Suppressor macrophage treated with lipopolysaccharide for 4 hours (primary cell): ENCODE measurements around the gene ZFP36L1.

Experiments used
- DNase-seq: peaks from one replicate; pipeline ENCODE4 v3.0.0-alpha.2; 2020

ZFP36L1 gene, protein sequence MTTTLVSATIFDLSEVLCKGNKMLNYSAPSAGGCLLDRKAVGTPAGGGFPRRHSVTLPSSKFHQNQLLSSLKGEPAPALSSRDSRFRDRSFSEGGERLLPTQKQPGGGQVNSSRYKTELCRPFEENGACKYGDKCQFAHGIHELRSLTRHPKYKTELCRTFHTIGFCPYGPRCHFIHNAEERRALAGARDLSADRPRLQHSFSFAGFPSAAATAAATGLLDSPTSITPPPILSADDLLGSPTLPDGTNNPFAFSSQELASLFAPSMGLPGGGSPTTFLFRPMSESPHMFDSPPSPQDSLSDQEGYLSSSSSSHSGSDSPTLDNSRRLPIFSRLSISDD

DNA sequence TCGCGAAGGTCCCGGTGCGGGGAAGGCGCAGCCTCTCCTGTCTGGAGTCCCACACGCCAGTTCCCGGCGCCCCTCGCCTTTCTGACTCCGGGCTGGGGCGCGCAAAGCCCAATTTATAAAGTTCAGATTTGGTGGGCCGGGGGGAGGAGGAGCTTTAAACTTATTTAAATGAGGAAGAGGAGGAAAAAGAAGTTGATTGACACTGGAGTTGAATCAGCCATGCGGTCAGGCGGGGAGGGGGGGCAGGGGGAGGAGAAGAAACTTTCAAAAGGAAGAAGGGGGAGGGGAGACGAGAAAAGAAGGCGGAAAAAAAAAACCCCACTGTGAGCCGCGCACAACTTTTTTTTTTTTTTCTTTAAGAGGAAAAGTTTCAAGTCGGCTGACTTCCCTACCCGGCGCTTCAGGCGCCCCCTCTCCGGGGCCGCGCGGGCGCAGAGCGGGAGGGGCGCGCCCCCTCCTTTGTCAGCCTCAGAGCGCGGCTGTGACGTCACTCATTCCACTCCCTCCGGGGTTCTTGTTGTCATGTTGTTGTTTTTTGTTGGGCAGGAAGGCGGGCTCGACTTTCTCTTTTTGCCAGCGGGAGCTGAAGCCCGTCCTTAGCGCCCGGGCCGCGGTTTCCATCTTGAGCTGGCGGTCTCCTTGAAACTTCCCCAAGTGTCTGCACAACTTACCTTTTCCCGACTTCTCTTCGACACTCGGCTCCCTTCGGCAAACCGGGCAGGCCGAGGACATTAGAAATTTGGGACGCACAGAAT lies at the start of gene ZFP36L1:
Gene ZFP36L1, minus strand, starts transcription at position 89 of the 755 bp plus-strand sequence. CDS start 129 bp downstream, outside the sequence.
- DNase-seq: peak; percentile 97

DNA sequence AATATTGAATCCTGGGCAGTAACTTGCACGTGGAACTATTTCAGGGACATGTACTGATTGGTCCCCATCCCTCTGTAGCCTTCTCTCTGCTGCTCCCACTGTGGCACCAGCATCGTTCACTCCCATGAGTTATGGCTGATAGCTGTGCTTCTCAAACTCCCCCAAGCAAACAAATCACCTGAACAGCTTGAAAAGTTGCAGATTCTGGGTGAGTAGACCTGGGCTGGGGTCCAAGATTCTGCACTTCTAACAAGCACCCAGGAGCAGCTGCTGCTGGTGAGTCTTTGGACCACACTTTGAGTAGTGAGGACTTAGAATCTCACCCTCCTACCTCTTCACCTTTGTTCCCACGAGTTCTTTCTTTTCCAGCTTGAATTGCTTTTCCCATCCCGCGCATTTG lies 49.4 kb upstream of the ZFP36L1 start:
- no peak for DNase-seq

DNA sequence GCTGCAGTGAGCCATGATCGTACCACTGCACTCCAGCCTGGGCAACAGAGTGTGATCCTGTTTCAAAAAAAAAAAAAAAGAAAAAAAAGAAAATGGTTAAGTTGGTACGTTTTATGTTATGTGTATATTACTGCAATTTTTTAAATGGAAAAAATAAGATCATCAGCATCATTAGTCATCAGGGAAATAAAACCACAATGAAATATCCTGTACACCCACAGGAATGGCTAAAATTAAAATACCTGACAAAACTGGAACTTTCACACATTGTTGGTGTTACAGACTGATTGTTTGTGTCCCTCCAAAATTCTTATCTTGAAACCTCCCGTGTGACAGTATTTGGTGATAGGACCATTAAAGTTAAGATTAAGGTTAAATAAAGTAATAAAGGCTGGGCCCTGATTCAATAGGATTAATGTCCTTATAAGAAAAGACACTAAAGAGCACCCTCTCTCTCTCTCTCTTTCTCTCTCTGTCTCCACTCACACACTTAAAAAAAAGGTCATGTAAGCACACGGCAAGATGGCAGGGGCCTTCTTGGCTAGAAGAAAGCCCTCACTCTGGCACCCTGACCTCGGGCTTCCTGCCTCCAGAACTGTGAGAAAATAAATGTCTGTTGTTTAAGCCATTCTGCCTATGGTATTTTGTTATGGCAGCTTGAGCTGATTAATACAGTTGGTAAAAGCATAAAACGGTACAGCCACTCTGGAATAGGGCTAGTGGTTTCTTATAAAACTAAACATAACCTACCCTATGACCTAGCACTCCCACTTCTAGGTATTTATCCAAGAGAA lies 48.3 kb upstream of the ZFP36L1 start:
- no peak for DNase-seq

DNA sequence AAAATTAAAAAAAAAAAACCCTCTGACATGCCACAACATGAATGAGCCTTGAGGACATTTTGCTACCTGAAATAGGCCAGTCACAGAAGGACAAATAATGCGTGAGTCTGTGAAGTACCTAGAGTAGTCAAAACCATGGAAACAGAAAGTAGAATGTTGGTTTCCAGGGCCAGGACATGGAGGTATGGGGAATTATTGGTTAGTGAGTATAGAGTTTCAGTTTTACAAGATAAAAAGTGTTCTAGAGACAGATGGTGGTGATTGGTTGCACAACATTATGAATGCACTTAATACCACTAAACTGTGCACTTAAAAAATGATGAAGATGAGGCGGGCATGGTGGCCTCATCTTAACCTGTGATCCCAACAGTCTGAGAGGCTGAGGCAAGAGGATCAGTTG lies 47.6 kb upstream of the ZFP36L1 start:
- no peak for DNase-seq

DNA sequence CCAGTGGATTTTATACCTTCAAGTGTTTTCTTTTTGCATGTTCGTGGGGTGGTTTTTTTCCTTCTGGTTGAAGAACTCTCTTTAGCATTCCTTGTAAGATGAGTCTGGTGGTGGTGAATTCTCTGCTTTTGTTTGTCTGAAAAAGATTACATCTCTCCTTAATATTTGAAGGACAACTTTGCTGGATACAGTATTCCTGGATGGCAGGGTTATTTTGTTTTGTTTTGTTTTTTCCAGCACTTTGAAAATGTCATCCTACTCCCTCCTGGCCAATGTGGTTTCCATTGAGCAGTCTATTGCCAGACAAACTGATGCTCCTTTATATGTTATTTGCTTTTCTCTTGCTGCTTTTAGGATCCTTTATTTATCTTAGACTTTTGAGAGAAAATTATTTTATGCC lies 43.2 kb upstream of the ZFP36L1 start:
- no peak for DNase-seq

DNA sequence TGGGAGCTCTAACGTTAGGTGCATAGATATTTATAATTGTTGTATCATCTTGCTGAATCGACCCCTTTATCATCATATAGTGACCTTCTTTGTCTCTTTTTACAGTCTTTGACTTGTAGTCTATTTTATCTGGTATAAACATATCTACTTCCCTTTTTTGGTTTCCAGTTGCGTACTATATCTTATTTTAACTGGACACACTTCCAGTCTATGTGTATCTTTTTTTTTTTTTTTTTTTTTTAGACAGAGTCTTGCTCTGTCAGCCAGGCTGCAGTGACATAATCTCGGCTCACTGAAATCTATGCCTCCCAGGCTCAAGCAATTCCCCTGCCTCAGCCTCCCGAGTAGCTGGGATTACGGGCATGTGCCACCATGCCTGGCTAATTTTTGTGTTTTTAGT lies 41.9 kb upstream of the ZFP36L1 start:
- DNase-seq: peak; percentile 21

DNA sequence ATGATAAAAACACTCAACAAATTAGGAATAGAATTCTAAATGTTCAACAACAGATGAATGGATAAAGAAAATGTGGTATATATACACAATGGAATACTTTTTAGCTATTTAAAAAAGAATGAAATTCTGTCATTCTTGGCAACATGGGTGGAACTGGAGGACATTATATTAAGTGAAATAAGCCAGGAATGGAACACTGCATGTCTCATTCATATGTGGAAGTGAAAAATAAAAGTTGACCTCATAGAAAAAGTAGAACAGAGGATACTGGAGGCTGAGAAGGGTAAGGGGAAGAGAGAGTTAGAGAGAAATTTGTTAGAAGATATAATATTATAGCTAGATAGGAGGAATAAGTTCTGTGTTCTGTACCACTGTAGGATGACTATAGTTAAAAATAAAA lies 35.8 kb upstream of the ZFP36L1 start:
- DNase-seq: no peak

DNA sequence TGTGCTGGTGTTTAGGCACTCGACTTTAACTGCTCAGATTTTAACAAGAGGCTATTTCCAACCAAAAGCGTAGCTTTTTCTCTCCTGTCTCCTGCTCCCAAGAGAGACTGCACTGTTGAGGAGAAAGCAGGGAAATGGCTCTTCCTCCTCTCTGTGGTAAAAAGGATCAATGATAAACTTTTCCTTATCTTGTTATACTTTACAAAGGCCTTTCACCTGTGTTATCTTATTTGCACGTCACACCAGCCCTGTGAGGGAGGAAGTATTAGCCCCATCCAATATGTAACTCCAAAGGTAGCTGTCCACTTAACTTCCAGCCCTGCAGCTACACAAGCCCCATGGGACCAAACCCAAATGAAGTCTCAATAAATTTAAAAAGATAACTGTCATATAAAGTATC lies 32.9 kb upstream of the ZFP36L1 start:
- DNase-seq: no peak

DNA sequence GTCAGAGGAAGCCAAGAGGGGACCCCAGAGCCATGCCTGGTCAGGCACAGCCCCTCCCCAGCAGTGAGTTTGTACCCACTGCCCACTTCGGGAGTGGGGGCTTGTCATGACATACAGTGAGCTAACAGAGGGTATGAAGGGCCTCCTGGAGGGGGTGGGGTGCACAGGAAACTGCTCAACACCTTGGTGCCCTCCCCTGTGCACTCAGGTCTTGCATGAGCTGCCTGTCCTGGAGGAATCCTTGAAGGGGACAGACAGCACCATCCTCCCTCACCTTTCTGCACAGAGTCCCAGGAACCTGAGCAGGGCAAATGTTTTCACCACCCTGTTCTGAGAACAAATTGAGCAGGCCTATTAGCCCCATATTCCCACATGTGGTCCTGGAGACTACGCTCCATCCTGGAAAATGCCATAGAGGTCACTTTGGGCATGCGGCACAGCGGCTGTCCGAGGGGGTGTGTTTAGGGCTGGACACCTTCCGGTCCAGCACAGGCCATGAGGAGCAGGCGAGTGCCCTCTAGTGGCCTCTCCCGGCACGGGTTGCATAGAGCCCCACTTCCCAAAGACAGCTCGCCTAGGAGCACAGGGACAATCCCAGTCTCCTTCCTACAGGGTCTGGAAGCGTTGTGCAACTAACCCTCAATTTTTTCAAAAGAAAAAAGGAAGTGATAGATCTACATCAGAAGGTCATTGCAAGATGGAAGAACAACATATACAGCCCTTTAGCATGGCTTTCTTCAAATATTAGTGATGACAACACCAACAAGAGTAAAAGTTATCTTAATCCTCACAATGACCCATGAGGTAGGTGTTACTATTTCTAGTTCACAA lies 31.9 kb upstream of the ZFP36L1 start:
- peak; percentile 70 for DNase-seq

DNA sequence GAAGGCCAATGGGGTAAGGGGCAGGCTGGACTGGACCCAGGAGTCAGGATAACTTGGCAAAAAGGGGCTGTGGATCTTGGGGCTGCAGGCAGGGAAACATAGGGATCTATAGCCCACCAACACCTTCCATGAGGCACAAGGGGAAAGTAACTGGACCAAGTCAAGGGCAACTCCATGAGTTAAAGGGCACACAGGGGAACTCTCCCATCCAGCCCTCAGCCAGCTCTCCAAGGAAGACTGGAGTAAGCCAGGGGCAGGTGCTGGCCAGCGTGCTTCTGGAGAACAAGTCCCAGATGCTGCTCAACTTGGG lies 31.3 kb upstream of the ZFP36L1 start:
- no peak for DNase-seq

DNA sequence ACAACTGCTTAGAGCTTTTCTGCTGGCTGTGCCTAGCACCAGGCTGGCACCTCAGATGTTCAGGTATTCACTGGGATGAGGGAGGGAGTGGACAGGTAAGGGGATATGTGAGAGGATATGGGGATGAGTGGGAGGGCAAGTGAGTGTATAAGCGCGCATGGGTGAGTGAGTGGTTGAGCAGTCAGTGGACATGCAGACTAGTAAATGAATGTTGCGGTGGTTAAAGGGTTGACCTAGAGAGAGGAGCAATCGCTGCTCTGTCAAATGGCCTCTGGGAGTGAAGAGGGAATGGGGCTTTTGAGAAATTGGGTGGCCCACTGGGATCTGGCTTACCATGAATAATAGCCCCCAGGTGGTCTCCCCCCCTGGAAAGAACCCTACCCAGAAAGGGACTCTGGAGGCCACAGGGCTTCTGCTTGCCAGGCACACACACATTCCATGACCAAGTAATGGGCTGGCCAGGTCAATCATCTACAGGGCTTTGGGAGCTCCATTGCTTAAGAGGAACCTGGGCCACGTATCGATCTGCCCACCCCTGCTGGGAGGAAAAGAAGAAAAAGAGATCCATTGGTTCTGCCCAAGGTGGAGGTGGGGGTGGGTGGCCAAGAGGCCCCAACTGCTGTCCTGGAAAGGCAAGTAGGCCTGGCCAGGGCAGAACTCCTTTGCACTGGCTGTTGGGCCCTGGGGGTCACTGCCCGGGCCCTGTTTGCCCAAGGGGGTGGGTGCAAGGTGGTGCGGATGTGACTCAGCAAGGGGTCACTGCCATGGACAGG lies 30.8 kb upstream of the ZFP36L1 start:
- DNase-seq: no peak

DNA sequence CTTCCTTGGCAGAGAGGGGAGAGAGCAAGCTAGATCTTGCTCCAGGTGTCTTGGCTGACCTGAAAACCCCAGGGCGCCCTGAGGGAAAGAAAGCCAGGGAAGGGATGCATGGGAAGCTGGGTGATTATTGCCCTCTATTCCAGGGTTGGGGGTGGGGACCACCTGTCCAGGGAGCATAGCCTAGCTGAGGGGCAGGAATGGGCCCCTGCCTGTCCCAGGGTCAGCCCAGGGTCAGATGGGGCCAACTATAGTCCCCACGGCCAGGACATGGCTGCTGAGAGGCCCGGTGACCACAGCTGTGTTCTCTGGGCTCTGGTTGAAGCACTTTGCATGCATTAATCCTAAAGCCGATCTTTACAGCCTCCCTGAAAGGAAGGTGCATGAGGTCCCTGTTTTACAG lies 30.1 kb upstream of the ZFP36L1 start:
- DNase-seq: no peak

DNA sequence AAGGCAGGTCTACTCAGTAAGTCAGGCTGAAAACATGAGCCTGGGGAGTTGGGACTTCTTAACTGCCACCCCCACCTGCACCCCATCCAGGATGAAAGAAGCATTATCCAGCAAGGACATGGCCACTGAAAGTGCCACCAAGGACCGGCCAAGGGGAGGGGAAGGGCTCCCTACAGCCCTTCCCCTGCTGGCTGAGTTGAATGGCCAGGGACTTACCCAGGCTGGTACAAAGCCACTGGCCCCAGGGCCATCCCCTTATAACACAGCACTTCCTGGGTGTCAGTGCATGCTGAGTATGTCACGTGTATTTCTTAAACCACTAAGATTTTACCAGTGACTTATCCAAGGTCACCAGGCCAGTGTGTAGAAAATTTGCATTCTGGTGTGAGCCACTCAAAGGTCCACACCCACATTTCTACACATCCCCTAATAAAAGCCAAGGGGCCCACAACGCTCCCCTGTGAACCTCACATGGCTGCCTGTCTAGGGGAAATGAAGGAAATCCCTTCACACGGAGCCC lies 29.3 kb upstream of the ZFP36L1 start:
- DNase-seq: peak; percentile 34

DNA sequence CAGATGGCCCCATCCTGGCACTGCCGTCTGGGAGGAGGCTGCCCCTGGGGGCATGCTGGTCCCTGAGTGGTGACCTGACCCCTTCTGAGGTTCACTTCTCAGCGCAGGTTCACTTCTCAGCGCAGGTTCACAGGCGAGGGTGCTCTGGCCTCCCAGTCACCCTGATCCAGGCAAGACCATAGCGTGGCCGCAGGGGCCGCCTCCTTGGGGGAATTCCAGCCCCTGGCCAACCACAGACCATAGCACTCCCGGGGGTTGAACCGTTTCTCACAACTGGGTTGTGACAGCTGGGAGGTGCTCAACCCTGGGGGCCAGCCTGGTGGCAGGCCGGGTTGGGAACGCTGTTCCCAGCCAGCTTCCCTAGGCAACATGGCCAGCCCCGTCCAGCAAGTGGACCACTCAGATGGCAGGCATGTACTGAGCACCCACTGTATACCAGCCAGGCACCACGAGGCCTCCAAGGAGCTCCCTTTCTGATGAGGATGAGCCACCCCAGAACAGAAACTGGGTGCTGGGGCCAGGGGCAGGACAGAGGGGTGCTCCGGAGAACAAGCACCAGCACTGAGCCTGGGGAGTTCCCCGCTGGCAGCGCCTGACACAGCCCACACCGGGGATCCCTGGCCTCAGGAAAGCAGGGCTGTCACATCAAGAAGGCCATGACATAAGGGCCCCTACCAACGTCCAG lies 28.3 kb upstream of the ZFP36L1 start:
- no peak for DNase-seq

DNA sequence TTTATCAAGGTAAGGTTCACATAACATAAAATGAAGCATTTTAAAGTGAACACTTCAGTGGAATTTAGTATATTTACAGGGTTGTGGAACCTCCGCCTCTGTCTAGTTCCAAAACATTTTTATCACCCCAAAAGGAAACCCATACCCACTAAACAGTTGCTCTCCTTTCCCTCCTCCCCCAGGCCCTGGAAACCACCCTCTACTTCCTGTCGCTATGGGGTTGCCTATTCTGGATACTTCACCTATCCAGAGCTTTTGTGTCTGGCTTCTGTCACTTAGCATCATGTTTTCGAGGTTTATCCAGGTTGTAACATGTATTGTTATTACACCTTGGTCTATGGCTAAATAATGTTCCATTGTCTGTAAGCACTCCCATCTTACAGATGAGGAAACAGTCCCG lies 27.7 kb upstream of the ZFP36L1 start:
- no peak for DNase-seq

DNA sequence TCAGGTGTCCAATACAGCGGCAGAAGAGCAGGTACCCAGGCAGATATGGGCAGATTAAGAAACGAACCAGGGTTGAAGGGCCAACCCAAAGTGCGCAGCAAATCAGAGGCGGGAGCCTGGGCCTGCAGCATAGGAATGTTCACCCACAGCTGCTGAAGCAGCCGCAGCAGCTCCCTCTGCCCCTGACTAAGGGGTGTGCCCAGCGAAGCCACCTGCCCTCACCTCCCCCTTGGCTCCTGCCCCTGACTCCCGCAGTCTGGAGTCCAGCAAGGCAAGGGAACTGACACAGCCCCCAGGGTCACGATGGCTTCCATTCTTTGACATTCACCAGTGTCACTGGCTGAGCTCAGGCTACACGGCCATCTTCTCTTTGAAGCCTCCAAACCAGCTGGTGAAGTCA lies 27.3 kb upstream of the ZFP36L1 start:
- no peak for DNase-seq

DNA sequence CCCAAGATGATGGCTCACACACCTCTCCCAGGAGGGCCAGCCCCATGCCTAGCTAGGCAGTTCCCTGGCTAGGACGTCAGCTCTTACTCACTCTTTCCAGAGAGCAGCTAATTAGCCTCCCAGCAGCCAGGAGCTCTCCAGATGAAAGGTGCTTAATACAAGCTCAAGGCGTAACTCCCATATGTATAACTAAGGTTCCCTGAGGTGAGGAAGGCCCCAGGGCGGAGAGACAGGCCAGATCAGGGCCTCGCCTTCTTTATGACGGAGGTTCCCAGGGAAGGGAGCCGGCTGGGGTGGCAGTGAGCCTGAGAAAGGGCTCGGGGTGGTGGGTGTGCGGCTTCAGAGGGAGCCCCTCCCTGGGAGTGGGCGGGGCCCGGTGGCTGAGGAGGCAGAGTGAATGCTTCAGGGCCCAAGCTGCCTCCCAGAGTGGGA lies 26.4 kb upstream of the ZFP36L1 start:
- DNase-seq: no peak

DNA sequence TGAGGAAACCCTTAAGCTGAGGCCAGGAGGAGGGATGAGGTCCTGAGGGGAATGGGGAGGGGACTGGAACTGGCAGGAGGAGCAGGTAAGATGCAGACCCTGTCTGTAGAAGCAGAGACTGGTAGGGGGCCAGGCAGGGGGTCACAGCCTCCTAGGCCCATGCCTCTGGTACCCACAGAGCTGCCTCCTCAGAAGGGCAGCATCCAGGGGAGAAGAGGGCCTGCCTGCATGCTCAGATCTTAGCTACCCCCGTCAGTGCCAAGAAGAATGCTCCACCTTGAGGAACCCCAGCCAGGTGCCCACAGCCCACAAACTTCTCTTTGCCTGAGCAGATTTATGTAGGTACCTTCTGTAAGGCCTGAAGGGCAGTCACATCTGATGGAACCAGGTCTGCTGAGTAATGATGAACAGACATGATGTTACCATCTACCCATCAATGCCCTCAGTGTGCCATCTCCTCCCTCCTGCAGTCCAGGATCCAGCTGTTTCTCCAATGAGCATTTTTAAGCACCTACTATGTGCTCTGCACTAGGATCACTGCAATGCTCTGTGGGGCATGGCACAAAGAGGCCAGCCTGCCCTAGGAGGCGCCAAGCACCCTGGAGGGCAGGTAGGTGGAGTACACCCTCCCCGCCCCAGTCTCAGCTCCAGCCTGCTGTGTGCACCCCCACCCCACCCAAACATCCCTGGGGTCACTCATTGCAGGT lies 24.8 kb upstream of the ZFP36L1 start:
- DNase-seq: no peak

DNA sequence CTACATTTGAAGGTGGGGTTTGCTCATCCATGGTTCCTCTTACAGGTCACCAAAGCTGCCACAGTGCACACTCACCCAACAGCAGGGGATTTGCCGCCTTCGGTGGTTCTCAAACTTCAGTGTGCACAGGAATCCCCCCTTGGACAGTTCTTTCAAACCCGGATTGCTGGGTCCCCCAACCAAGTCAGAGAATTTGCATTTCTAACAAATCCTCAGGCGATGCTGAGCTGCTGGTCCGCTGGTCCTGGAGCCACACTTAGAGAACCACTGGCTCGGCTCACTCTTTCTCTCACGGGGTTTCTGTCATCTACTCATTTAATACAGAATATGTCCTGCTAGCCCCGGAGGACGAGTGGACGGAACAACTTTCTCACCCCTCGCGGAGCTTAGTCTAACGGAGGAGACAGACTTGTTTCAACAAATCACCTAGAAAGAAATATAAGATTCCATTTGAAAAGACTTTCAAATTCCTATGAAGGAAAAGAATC lies 24.1 kb upstream of the ZFP36L1 start:
- no peak for DNase-seq

DNA sequence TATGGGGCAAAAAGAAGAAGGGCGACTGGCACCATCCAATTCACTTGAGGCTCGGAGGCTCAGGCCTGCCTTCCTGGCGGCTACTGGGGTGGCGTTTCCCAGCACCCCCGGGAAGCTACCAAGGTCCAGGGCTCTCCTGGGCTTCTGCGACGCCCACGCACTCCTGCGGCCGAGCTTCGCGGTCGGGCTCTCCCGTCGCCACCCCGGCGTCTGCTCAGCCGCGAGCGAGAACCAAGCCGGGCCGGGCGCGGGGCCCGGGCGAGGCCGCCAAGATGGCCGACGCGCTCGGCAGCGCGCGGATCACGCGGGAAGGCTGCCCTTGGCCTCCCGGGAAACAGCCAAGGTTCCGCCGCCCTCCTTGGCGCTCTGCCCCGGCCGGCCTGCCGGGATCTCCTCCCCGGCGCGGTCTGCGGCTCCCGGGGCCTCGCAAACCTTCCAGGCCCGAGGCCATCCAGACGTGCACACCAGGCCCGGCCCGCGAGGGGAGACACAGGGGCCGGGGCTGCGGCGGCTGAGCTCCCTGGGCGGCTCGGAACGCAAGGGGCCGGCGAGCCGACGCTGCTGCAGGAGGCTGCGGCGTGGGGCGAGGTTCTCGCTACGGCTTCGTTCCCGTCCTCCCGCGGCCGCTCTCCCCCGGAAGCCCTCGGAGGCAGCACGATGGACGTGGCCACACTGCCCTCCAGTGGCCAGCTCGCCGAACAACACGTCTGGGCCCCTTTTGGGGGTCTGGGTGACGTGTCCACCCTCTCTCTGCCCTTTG lies 23.5 kb upstream of the ZFP36L1 start:
- DNase-seq: peak; percentile 92
